Activated CD4-positive, alpha-beta T cell treated with anti-CD3 and anti-CD28 coated beads for 48 hours (primary cell): ENCODE results near the gene SYT15.
"Not testable (repeated sequence)": the region's sequence is repeated elsewhere in the genome, so short reads cannot be mapped to it uniquely, and the experiment has no call there.

ENCODE experiments used
- DNase-seq: peaks from one replicate; pipeline ENCODE4 v3.0.0-alpha.2; 2020

The SYT15 gene

DNA sequence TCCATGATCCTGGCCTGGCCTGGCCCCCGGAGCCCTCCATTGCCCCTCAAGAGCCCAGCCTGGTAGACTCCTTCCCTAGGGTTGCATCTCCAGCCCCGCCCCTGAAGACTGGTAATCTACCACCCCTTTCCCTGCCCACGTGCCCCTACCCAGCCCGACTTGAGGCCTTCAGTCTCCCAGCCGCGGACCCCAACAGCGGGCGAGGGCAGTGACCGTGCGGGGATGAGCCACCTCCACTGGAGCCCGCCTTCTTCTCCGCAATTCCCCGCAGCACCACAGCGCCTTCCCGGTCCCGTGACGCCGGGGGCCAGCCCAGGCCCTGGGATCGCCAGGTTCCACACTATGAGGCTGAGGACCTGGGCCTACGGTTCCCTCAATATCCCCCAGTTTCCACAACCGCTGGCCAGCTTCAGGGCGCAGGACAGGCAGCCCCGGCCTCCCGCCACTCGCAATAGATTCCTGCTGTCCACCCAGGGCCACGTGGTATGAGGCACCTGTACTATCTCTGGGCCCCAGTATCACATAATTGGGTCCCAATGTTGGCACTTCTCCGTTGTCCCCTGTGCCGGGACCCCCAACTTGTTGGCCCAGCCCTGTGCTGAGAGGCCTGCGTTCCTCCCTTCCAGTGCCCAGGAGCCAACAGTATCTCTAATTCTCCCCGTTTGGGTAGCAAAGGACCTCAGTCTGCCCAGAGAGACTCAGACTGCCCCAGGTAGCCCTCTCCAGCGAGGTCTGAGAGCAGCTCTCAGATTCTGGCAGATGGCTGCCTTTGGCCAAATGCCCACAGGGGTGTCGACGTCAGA lies 21.4 kb upstream of the SYT15 start:
- peak; percentile 2 for DNase-seq

DNA sequence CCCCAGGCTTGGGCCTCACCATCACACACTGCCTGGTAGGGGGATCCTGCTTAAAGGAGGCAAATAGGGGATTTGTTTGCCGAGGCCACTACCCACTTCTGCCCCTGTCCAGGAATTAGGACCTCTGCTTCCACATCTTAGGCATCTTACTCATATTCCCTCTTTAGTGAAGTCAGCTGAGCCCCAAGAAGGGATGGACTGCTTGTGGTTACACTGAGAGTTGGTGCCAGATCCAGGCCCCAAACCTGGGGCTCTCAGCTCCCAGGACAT lies 20.9 kb upstream of the SYT15 start:
- no peak for DNase-seq

DNA sequence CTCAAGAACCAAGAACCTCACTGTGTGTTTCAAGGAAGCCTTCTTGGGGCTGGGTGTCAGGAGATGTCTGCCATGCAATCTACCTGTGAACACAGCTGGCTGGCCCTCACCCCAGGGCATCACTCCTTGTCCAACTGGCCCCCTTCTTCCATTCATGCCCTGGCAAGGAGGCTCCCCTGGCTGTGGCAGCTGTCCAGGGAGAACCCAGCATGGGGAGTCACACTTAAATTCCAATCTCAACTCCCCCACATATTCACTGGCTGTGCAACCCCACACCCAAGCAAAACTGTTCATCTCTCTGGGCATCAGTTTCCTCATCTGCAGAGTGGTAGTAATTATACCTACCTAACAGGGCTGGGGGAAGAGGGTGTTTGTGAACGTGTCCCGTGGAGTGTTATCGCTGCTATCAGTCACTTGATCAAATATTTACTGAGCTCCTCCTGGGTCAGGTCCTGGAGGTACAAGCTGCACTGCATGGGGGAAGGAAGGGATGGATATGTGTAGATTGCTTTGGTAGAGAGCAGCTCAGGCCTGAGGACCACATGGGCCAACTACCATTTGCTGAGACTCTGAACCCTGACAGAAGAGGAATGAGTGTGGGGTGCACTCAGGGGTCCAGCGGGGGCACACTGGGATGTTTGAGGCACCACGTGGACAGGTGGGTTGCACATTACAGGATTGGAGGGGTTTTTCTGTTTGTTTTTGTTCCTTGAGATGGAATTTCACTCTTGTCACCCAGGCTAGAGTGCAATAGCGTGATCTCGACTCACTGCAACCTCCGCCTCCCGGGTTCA lies 20.3 kb upstream of the SYT15 start:
- peak; percentile 1 for DNase-seq

DNA sequence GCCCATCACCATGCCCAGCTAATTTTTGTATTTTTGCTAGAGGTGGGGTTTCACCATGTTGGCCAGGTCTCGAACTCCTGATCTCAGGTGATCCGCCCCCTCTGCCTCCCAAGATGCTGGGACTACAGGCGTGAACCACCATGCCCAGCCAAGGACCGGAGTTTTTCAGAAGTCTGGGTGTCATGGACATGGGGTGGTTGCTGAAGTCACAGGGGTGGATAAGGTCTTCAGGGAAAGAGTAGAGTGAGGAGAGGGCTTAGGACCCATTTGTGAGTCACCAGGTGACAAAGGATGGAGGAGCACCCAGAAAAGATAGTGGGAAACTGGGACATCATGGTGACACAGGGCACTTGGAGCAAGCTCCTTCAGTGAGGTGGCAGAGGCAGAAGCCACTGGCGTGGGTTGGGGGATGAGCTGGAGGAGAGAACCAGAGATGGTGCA lies 19.7 kb upstream of the SYT15 start:
- DNase-seq: peak; percentile 2

DNA sequence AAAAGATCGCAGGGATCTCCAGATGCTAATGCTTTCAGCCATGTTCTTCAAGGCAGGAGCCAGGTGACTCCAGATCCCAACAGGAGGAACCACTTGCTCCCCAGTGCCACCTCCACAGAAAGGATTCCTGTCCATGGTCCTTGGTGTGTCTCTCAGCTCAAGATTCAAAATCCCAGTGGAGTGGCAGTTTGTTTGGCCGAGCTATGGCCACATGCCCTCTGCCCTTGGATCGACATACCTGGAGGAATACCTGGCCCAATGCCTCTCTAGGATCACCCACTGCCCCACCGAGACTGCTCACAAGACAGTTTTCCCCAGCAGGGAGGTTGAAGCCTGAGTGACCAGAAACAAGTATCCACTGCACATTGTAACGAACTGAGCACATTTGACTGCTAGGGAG lies 18.5 kb upstream of the SYT15 start:
- DNase-seq: peak; percentile 1

DNA sequence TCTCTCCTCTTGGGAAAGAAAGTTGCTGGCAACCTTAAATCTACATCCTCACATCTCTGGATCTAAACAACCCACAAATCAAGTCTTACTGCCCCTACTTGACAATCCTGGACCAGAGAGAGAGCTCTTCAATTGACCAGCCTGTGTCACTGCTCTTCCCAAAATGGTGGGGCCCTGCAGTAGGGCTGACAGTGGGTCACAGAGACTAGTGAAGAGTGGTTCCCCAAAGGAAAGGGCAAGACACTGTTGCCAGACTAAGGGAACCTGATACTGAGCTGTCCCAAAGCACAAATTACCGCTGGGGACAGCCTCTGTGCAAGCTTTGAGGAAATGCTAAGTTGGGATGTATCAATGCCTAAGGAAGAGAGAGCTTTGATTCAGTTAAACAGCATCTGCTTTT lies 18.0 kb upstream of the SYT15 start:
- peak; percentile 1 for DNase-seq

DNA sequence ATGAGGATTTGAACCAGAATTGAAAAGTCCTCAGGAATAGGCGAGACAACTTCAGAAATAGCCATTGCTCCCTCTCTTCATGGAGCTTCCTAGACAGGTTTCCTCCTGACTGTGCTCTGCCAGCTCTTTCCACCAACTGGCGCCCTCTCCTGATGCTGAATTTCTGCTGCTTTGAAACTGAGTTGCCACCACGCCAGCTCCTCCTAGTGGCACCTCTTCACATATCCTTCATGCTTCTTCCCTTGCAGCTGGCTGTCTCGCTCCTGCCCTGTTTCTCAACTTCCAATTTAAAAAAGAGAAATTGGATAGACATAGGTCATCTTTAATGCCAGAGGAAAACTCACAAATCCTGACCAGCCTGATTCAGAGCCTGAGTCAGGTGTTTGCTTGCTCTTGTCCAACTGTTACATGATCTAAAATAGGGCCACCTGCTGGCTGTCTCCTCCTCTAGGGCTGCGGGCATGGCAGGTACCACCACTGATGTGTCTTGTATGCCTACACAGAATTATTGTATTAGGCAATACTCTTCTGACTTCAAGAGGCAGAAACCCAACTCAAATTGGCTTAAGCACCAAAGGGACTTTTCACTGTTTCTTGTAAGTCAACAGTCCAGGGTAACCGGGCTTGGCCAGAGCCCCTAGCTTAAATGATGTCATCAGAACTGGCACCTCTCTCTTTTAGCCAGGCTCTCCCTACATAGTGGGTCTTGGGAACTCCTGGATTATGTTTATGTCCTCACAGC lies 13.2 kb upstream of the SYT15 start:
- peak; percentile 62 for DNase-seq

DNA sequence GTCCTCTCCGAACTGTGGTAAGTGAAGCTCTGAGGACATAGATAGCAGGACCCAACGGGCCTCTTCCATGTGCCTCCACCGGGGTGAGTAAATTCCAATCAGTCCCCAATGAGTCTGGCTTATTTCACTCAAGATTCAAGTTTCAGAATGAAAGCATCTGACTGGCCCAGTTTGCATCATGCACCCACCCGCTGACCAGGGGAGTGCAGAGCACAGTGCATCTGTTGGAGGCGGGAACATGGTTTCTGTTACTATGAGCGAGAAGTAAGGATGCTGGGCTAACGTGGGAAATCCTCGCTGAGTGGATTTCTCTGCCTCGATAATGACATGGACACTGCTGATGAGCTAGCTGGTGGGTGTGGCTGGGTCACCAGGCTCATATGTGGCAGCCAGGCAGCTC lies 11.8 kb upstream of the SYT15 start:
- not testable (repeated sequence) for DNase-seq

DNA sequence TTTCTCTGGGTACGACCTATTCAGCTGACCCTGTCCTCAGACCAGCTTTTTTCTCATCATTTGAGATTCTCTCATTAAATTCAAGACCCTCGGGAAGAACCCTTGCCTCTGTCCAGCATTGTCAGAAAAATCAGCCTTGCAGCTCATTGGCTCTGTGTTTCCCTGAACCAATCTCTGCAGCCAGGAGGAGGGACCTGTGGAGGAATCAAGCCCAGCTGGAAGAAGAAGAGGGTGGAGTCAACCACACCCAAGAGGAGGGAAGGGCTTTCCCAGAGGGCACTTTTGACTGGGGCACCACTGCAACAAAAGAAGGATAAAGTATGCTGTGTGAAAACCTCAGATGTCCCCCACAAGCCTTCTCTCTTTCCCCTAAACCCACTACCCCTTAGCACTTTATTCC lies 8.3 kb upstream of the SYT15 start:
- DNase-seq: not testable (repeated sequence)

DNA sequence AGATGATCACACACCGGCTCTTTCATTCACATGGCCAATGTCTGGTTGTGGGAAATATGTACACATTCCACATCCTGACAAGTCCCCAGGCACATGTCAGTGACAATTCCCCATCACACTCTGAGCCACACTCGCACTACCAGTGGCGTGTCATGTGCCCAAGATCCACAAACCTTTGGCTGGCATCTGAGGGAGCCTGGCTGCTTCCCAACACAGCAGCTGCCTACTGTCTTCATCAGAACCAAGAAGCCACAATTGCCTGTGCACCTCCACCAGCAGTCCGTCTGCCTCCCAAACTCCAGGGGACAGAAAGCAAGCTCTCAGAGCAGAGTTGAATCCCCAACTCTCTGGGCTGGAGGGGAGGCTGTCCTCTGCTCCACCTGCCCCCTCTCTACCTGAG lies 6.2 kb upstream of the SYT15 start:
- not testable (repeated sequence) for DNase-seq

DNA sequence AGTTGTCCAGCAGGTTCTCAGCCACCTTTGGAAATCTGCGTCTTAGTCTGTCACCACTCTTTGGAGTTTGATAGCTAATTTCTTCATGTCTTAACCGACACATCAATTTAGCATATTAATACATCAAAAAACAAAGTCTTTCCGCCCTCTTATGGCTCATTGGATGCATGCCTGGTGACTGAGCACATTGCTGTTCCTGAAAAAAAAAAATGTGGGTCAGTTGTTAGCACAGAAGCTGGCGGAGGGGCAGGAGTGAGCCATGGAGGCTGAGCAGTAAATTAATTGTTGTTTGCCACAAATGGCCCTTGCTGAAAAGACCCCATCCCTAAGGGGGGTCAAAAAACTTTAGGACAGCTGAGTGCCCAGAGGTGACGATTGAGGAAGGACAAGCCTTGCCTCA lies 5.6 kb upstream of the SYT15 start:
- DNase-seq: not testable (repeated sequence)

DNA sequence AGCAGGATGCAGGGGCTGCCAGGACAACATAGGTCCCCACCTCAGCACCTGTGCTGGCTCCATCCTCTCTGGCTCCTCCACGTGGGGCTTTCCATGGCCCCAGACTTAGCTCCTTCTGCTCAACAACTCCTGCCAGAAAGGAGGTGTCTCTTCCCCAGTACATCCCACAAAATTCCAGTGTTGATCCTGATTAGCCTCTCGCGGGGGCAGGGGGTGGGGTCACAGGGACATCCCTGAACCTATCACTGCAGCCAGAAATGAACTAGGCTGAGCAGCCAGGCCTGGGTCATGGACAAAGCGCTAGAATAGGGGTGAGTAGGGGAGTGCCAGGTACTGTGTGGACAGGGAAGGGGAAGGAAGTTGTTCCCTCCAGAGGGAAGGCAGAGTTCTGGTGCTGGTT lies 5.0 kb upstream of the SYT15 start:
- not testable (repeated sequence) for DNase-seq

DNA sequence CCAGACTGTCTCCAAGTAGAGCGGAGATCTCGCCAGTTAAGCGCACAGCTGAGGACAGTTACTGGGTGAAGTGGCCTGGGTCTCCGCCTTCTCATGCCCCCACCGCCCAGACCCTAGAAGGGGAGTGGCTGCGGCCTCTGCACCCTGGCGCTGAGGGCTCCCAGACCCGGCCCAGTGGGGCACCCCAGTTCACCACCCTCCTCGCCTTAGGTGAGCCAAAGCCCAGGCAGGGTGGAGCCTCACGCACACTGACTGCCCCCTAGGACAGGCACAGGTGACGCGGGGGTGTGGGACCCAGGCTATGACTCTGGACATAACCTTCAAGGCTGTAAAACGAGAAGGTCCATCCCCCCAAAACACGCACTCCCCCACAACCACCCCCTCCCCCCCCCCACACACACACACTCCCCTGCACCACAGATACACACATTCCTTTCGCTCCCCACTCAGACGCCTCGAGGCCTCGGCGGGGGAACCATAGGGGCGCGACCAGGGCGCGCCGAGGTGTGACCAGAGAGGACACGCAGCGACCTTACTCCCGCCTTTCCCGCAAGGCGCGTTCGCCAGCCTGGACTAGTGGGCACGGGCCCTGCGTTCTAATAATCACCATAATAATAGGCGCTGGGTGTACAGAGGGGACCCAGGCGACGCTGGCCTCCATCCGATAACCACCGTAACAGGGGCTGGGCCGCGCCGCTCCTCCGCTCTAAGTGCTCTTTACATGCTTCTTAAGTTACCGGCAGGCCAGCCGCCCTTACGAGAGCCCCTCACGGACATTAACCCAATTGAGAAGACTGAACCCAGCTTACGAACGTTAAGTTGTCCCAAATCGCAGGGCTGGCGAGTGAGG lies 1.1 kb upstream of the SYT15 start:
- not testable (repeated sequence) for DNase-seq

DNA sequence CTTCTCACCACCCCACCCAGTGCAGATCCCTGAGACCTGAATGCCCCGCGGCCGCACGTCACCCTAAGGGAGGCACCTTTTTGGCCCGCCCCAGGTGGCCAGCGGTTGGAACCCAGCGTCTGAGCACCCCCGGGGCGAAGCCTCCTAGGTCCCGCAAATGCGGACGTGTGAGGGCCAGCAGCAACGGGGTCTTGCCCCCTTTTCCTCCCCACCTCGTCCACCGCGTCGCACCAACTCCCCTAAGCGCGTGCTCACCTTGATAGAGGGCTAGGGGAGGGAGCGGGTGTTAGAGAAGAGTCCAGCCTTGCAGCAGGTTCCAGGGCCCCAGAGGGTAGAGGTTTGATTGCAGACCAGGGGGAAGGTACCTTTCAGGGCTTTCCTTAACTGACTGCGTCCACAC lies 450 bp downstream of the SYT15 start:
- DNase-seq: not testable (repeated sequence)

DNA sequence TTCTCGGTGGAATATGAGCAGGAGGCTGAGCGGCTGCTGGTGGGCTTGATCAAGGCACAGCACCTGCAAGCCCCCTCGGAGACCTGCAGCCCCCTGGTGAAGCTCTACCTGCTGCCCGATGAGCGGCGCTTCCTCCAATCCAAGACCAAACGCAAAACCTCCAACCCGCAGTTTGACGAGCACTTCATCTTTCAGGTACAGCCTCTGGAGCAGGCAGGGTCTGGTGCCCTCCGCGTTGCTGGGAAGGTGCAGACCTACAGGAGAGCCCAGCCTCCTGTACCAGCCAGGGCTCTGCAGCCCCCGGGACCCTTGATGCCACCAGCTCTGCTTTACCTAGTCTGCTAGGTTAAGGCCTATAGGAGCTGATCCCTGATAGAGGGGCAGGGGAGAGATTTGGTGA lies 3.1 kb downstream of the SYT15 start:
- DNase-seq: not testable (repeated sequence)

DNA sequence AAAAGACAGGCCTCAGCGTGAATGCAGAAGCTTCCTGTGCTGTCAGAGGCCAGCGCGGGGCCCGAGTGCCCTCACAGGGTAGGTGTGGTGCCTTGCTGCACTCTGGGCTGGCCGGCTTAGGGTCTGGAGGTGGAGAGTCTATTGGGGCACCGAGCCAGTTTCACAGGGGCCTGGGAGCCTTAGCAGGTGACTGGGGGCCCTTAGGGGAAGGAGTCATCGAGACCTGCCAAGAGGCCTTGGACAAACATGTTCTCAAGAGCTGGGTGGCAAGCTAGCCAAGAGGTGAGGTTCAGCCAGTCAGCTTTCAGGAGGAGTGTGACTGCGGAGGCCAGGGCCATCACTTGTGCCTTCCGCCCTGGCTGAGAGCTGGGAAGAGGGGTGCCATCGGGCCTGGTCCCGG lies 3.6 kb downstream of the SYT15 start:
- DNase-seq: not testable (repeated sequence)

DNA sequence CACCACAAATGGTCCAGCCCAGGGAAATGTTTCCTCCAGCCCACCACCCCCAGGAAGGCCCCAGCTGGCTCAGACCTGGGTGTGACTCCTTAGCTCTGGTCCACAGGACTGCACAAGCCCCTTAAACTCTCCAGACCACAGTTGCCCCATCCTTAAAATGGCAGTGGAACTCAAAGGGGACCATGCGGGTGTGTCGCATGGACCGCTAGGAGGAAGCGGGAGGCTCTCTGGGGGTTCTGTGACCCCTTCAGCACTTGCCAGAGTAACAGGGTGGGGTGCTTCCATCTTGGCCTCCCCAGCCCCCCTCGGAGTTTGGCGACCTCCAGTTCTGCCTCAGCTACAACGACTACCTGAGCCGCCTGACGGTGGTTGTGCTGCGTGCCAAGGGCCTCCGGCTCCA lies 5.3 kb downstream of the SYT15 start:
- not testable (repeated sequence) for DNase-seq

DNA sequence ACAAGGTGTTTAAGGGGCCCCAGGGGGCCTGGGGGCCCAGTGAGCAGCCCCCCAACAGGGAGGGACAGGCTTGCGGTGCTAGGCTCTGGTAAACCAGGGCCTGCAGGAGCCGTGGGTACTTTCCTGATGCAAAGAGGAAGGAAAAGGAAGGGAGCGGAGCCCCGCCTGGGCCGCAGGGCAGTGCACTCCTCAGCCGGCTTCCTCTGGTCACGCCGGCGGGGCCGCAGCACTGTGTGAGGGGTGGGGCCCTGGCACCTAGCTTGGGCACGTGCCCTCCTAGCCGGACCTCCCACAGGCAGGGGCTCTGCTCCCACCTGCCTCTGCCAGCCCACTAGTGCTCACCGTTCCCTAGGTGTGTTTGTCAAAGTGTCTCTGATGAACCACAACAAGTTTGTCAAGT lies 6.3 kb downstream of the SYT15 start:
- DNase-seq: not testable (repeated sequence)

DNA sequence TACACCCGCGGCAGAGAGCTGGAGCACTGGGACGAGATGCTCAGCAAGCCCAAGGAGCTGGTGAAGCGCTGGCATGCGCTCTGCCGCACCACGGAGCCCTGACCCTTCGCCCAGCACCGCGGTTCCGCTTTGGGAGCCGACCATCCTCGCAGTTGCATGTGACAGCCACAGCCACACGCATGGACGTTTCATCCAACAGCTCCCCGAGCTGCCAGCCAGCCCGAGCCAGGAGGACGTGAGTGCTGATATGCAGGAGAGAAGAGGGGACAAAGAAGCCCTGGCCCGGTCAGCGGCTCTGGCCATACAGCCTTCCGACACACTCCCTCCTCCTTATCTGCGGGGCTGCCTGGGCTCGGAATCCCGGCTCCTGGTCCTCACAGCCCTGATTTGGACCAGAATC lies 8.6 kb downstream of the SYT15 start:
- not testable (repeated sequence) for DNase-seq

DNA sequence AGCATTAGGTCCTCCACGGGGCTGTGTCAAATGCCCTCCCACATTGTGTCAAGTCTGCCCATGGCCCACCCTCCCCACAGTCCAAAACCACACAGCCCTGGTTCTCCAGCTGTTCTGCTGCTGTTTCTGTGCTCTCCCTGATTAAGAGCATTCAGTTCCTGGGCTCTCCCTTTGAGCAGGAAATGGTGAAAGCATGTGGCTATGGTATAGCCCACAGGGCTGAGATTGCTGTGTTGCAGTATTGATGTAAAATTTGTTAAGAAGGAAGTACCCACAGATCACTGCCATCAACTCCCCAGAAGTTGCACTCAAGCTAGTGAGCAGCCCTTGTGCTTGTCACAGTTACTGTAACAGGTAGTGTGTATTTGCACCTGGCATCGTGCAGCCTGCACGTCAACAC lies 9.3 kb downstream of the SYT15 start:
- not testable (repeated sequence) for DNase-seq

DNA sequence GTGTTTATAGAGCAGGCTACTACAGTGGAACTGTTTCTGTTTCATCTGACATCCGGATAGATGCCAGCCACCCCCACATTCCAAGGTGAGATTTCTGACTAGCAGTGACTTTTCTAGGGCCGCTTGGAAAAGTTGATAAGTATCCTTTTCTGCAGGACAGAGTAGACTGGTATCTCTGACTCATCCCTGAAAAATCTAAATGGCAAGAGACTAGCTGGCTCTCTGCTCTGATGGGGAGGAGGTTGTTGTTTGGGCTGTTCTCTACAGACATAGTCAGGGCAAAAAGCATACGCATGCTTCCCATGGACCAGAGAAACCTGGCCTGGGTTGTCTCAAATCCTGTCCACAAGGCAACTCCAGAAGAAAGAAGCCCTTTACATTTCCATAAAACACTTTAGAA lies 10.7 kb downstream of the SYT15 start:
- not testable (repeated sequence) for DNase-seq

DNA sequence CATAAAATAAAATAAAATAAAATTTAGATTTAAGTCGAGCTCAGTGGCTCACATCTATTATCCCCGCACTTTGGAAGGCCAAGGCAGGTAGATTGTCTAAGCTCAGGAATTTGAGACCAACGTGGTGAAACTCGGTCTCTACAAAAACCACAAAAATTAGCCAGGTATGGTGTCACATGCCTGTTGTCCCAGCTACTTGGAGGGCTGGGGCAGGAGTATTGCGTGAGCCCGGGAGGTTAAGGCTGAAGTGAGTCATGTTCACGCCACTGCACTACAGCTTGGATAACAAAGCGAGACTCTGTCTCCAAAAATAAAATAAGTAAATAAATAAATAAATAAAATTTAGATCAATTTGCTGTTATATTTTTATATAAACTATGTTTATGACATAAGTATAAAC lies 12.1 kb downstream of the SYT15 start:
- DNase-seq: not testable (repeated sequence)

DNA sequence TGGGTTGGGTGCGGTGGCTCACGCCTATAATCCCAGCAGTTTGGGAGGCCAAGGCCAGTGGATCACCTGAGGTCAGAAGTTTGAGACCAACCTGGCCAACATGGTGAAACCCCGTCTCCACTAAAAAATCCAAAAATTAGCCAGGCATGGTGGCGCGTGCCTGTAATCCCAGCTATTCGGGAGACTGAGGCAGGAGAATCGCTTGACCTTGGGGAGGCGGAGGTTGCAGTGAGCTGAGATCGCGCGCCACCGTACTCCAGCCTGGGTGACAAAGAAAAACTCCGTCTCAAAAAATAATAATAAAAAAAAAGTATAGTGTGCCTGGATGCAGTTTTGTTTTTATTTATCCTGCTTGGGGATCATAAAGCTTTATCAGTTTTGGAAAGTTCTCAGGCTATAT lies 14.4 kb downstream of the SYT15 start:
- not testable (repeated sequence) for DNase-seq
